Measurements from ENCODE around the gene PRKCI. TPM values are rescaled to one million over a fixed set of nuclear protein-coding genes. Genes with fewer than 3 reads are reported as not detected.

The PRKCI gene
- polyA plus RNA-seq, 1 experiment, result 84.3 TPM

GRCh38 chr3:170350515-170351413 is 128.5 kb downstream of the PRKCI start:
- POLR2A ChIA-PET, result no interaction called here
- Histone ChIP-seq H3K27me3 (ENCODE audit: control insufficient read depth, insufficient read depth, low read length) (no peaks in the 10 kb centered on the region), H3K4me3 (ENCODE audit: low read depth, low read length) (no peak overlapping the region), H3K9me3 (ENCODE audit: control insufficient read depth, insufficient read depth, low read length) (no peaks in the 10 kb centered on the region), H3K27ac (ENCODE audit: low read depth, low read length) (no peak overlapping the region)
- CTCF ChIA-PET, result no interaction called here
- no peak for TF ChIP-seq CTCF (IDR thresholded peaks at IDR 0.05; ENCODE audit: low read depth, low read length)
- DNase-seq (ENCODE audit: low read depth, low spot score), result no peak

GRCh38 chr3:170352936-170353335 is 130.7 kb downstream of the PRKCI start:
- CTCF ChIA-PET, result interaction anchor here (1.1 to 1.2 kb wide), 2 partner anchors 57 to 496 kb away, joined by 3 to 4 read pairs; no protein-coding TSS in a partner anchor
- POLR2A ChIA-PET, result no interaction called here
- no peak for TF ChIP-seq CTCF (IDR thresholded peaks at IDR 0.05; ENCODE audit: low read depth, low read length)

GRCh38 chr3:170353485-170353884 is 131.3 kb downstream of the PRKCI start:
- no peaks in the 10 kb centered on the region for H3K27me3 ChIP-seq (ENCODE audit: control insufficient read depth, insufficient read depth, low read length)
- TF ChIP-seq CTCF (IDR thresholded peaks at IDR 0.05; ENCODE audit: low read depth, low read length), result no peak
- CTCF ChIA-PET, result interaction anchor here (1.2 kb wide), 1 partner anchor 495 kb away, joined by 3 read pairs; no protein-coding TSS in a partner anchor
- POLR2A ChIA-PET, result no interaction called here
- no peak overlapping the region for H3K4me3 ChIP-seq (ENCODE audit: low read depth, low read length)
- DNase-seq (ENCODE audit: low read depth, low spot score), result no peak
- no peaks in the 10 kb centered on the region; the same call in 1 of the 2 replicates for H3K9me3 ChIP-seq (ENCODE audit: control insufficient read depth, insufficient read depth, low read length)
- no peak overlapping the region for H3K27ac ChIP-seq (ENCODE audit: low read depth, low read length)

More at GRCh38 chr3:170352936-170353335, 130.7 kb downstream of the PRKCI start:
- Histone ChIP-seq H3K27me3 (ENCODE audit: control insufficient read depth, insufficient read depth, low read length) (no peaks in the 10 kb centered on the region), H3K4me3 (ENCODE audit: low read depth, low read length) (no peak overlapping the region), H3K27ac (ENCODE audit: low read depth, low read length) (no peak overlapping the region), H3K9me3 (ENCODE audit: control insufficient read depth, insufficient read depth, low read length) (no peaks in the 10 kb centered on the region; the same call in 1 of the 2 replicates)
- no peak for DNase-seq (ENCODE audit: low read depth, low spot score)

- no peak for DNase-seq (ENCODE audit: low read depth, low spot score)
- Histone ChIP-seq H3K27ac (ENCODE audit: low read depth, low read length) (no peak overlapping the region), H3K27me3 (ENCODE audit: control insufficient read depth, insufficient read depth, low read length) (no peaks in the 10 kb centered on the region), H3K4me3 (ENCODE audit: low read depth, low read length) (no peak overlapping the region), H3K9me3 (ENCODE audit: control insufficient read depth, insufficient read depth, low read length) (no peaks in the 10 kb centered on the region; the same call in 1 of the 2 replicates)
- ChIA-PET POLR2A (no interaction called here), CTCF (interaction anchor here (1.1 kb wide), 1 partner anchor 34 kb away, joined by 4 read pairs; no protein-coding TSS in a partner anchor)
- no peak for TF ChIP-seq CTCF (IDR thresholded peaks at IDR 0.05; ENCODE audit: low read depth, low read length)
Observed at GRCh38 chr3:170354760-170355159, 132.5 kb downstream of the PRKCI start.

Small RNA genes within 50 kb of the gene (small RNA-seq; reads per million reads assigned to genes)
- gene RF00019 (ENCODE audit: insufficient read length, low read depth), result not detected

Other genes with a start within 250 kb of the PRKCI start
- 0.07 and 0.27 TPM in 2 replicates for gene GPR160, start 184.4 kb upstream of the PRKCI start, polyA plus RNA-seq (2011; rRNA removed)
- gene PHC3, start 40.7 kb upstream of the PRKCI start, polyA plus RNA-seq (2011; rRNA removed), result 49.9 and 58.0 TPM in 2 replicates
- gene SKIL, start 135.3 kb downstream of the PRKCI start, polyA plus RNA-seq (2011; rRNA removed), result 14.7 and 18.3 TPM in 2 replicates
- gene CLDN11, start 196.4 kb downstream of the PRKCI start, polyA plus RNA-seq (2011; rRNA removed), result 444 and 445 TPM in 2 replicates